AML-193 (cell line): Measurements from ENCODE around the gene FARP2.
A peak's percentile ranks its signal among the peaks of the same experiment; 100 is the strongest.
"Not testable (repeated sequence)": the region's sequence is repeated elsewhere in the genome, so short reads cannot be mapped to it uniquely, and the experiment has no call there.

Source experiments
- DNase-seq, 2 experiments: peaks; one replicate each; lab custom pipeline; 2025; lab: John Stamatoyannopoulos, UW

Gene FARP2

DNA sequence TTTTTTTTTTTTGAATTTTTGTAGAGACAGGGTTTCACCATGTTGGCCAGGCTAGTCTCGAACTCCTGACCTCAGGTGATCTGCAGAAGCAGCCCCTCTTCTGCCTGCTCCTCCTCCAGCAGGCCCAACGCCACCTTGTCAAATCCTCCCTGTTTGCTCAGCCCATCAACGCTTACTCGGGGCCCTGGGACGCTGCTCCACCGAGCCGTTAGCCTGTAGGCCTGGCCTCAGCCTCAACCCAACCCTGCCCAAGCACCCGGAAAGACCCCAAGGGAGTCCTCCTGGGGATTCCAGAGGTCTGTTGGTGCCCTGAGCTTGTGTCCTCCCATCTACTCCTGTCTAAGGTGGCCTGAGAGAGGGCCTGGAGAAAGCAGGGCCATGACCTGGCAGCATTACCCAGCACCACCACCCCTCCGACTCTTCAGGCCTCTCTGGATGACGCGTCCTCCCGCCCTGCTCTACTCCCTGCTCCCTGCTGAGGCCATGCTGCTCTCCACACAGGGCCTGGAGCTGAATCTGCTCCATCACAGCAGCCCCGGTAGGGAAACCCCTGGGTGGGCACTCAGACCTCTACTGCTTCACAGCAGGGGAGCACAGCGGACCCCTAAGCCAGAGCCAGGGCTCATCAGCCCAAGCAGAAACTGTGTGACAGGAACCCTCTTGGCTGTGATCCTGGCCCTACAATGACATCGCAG, 149.1 kb downstream of the FARP2 start:
- no peak for DNase-seq

DNA sequence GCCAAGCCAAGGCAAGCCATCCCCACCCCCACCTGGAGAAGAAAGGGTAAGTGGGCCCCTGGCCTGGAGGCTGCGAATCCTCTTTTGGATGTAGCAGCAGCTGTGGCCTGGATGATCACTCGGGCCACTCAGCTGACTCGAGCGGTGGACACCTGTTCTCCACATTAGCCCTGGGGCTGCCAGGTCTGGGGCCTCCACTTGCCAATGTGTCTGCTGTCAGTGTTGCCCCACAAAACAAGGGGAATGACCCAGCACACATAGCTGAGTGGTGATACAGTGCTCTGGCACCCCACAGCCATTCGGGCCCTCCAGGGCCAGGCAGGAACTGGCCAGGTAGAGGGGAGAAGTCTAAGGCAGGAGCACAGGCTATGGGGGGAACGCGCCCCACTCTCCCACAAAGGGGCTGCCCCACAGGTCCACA, 149.7 kb downstream of the FARP2 start:
- DNase-seq = no peak

DNA sequence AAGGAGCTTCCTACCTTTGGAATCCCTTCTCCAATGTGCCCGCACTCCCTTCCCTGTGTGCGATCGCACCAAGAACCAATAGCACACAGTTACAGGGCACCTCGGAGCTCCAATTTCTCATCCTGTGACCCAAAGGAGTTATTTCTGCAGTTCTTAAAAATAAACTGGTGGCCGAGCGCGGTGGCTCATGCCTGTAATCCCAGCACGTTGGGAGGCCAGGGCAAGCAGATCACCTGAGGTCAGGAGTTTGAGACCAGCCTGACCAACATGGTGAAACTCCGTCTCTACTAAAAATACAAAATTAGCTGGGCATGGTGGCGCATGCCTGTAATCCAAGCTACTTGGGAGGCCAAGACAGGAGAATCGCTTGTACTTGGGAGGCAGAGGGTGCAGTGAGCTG, 150.2 kb downstream of the FARP2 start:
- not testable (repeated sequence) for DNase-seq

DNA sequence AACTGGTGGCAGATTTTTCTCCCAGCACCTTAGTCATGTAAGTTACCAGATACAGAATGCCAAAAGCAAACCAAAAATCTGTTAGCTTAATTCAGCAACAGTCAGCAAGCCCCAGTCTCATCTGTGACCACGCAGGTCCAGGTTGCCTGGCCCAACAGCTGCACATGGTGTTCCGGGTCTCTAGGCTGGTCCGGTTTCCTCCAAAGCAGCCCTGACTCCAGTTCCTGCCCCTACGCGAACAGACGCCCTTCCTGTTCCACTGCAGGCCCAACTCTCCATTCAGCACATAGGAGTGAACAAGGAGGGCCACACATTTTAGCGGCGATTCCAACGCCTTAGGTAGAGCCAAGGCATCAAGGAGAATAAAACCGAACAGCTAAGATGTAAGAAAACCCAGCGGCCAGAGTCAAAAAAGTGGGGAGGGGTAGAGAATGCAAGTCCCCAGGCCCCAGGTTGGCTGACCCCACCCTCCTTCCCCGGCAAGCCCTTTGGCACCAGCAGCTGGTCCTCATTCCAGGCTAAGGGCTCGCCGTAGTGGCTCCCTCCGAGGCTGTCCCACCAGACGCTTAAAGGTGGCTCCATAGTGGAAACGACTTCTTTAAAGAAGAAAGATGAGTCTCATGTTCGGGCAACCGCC, 150.8 kb downstream of the FARP2 start:
- no peak for DNase-seq

DNA sequence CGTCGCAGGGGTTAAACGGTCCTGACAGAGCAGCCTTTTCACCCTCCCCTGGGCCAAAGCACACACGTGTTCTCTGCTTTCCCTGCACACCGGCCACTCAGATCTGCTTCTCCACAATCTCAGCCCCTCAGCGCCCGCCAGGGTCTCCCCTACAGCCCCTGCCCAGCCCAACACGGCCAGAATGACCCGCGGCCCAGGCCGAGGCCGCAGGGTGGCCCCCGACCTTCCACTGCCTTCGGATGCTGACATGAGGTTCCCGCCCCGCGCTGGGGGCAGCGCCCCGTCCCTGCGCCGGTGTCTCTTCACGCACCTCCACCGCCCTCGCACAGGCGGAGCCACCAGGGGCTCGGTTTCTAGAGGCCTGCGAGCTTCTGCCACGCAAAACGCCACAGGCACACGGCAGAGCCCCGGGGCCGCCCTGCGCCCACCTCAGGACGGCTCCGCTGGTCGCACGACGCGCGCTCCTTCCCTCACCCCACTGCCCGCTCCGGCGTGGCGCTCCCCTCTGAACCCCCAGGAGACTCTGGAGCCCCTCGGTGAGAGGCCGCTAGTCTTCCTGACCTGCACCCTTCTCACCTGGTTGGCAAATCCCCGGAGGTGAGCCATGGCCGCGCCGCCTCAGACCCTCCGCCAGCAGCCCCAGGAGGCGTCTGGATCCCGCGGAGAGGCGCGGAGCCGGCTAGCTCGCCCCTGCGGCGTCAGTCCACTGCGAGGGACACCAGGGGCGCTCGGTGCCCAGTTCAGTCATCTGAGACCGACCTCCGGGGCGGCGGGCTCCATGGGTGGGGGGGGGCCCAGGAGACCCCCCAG, 151.6 kb downstream of the FARP2 start:
- peak in 1 of 2 experiments; percentile 5 for DNase-seq

DNA sequence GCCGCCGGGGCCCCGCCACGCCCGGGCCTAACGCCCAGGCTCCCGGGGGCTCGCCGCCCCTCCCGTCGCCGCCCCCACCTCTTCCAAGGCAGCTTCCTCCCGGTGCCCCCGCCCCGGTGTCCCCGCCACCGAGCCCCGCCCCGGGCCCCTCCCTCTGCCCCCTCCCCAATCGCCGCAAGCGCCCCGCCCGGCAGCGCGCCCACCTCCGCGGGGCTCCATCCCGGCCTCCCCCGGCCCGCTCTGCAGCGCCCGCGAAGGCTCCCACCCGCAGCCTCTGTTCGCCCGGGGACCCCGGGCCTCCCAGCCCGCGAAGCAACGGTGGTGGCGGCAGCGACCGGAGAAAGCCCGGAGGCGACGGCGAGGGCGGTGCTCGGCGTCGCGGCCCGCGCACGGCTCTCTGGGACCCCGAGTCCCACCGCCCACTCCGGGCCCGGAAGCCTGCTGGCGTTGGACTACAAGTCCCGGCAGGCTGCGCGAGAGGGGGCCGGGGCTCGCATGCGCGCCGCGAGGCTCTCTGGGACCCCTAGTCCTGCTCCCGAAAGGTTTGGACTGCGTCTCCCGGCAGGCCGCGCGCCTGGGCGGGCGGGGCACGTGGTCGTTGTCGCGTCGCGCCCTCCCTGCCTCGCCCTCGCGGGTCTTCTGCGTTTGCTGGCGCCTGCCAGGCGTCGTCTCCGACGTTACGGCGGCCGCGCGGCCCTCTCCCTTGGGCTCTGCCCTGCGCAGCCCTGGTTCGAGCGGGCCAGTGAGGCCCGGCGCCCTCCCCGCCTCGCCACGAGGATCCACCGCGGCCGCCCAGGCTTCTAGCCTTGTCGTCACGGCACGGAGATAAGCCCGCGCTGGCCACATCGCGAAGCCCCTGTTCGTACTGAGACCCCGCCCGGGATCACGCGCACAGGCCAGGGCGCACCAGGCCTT, 152.4 kb downstream of the FARP2 start, which contains the start of gene STK25:
STK25 (minus strand) TSS at position 345 of the 915 bp plus-strand sequence. CDS start 549 bp downstream, outside the sequence.
- DNase-seq = peak; percentile 88 to 90

DNA sequence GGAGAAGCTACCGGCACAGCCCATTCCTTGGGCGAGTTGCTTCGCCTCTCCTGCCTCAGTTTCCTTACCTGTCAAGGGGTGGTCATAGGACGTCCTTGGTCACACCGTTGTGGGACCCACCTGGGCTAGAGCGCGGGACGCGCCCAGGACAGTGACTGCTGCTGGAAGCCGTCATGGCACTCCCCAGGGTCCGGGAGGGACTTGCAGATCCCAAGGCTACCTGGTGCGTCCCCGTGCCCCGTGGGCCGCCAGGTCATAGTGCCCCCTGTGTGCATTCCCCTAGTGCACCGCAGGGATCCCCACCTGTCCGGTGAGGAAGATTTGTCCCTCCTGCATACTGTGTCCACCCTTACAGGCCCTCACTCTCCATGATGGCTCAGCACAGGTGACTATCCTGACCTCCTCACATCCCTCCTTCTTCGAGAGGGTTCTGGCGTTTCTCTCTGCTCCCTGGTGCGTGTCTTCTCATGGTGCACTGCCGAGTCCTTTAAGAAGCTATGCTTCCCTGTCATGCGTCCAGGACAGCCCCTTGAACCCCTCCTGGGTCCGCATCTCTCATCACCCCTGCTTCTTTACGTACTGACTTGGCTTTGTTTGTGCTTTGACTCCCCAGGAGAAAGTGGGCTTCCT, 153.2 kb downstream of the FARP2 start:
- DNase-seq = no peak

DNA sequence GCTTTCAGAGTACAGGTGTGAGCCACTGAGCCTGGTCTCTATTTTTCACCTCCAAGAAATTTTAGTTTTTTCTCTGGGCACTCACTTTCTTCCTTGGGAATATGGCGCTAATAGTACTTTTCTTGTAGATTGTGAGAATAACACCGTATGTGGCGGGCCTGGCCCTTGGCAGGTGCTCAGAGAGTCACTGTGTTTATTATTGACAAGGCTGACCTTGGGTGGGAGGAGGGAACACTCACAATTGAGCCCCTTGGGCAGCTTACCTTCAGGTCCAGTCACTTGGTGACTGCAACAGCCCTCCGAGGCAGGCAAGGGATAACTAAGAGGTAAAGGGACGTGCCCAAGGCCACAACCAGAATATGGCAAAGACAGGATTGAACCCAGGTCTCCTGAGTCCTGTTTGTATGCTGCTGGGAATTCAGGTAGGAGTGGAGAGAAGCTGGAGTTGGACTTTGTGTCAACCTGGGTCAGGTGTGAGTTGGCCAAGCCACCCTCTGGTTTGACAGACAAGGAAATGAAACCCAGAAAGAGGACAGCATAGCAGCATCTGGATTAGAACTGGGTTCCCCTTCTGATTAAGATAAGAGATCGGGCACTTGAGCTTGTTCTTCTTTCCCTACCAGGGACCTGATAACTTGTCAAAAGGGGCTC, 155.1 kb downstream of the FARP2 start:
- DNase-seq = no peak

DNA sequence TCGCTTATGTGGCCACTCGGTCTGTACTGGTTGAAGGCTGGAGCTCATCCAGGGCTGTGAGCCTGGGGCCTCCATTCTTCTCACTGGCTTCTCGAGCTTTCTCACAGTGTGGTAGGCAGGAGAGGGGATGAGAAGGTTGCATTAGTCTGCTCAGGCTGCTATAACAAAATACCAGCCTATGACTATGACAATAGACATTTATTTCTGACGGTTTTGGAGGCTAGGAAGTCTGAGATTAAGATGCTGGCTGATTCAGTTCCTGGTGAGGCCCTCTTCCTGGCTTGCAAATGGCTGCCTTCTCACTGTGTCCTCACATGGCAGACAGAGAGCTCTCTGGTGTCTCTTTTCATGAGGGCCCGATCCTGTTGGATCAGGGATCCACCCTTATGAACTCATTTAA, 158.5 kb downstream of the FARP2 start:
- no peak for DNase-seq

DNA sequence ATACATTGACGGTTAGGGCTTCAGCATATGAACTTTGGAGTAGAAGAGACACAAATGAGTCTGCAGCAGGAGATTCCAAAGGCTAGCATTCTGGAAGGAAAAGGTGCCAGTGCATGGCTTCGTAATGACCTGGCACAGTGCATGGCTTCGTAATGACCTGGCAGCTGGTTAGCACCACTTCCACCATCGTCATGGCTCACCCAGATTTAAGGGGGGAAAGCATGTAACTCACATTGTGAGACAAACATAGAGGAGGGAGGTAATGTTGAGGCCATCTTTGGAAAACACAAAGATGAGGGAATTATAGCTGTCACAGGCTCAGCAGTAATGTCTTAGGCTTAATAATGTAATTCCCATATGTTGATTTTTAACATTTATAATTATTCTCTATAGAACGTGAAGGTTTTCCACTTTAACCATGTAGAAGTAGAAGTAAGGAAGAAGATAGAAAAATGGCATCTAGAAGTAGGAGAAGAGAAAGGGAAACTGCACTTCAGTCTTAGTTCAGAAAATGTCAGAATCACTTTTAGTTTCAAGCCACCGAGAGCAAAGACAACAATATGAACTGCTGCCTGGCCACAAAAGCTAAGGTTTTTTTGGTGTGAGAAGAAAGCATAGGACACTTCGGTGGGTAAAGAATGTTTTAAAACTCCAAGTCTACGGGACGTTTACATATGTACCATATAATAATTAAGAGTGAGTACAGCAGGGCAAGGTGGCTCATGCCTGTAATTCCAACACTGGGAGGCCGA, 159.1 kb downstream of the FARP2 start:
- DNase-seq = no peak

DNA sequence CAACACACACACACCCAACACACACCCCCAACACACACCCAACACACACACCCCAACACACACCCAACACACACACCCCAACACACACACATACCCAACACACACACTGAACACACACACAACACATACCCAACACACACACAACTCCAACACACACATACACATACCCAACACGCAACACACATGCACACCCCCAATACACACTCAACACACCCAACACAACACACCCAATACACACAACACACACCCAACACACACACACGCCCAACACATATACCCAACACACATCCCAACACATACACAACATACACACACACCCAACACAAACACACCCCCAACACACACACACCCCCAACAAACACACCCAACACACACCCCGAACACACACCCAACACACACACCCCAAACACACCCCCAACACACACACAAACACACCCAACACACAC, 160.5 kb downstream of the FARP2 start:
- DNase-seq = no peak

DNA sequence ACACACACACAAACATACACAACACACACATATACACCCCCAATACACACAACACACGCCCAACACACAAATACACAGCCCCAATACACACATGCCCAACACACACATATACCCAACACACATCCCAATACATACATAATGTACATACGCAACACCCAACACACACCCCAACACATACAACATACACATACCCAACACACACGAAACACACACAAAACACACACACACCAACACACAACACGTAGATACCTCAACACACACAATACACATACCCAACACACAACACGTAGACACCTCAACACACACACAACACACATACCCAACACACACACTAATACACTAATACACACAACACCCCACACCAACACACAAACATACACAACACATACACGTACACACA, 161.2 kb downstream of the FARP2 start:
- no peak for DNase-seq

DNA sequence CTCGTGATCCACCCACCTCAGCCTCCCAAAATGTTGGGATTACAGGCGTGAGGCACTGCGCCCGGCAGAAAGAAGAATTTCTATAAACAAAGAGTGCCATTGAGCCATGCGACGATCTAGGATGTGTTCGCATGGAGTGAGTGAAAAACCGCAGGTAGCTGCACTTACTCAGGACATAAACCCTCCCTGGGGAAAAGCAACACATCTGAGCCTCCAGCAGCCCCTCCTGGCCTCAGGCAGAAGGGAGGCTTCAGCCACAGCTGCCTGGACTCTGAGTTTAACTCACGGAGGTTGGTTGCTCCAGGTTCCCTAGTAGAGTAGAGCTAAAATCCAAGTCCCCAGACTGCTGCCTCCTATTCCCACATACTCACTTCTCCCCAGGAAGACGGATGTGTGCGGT, 163.6 kb downstream of the FARP2 start:
- no peak for DNase-seq

DNA sequence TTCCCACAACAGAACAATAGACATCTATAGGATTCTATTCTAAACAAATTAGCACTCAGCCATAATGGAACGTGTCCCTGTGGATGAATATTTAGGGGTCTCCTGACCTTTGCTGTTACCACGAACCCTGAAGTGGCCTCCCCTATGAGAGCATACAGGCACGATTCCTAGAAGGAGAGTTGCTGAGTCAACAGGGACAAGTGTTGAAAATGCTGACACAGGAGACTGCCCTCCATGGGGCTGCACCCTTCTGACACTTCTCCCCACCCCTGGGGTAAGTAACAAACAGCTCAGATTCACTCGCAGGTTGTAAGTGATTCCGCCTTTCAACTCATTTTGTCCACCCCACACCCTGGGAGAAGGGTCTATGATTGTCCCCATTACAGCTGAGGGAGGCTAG, 166.4 kb downstream of the FARP2 start:
- DNase-seq = no peak

DNA sequence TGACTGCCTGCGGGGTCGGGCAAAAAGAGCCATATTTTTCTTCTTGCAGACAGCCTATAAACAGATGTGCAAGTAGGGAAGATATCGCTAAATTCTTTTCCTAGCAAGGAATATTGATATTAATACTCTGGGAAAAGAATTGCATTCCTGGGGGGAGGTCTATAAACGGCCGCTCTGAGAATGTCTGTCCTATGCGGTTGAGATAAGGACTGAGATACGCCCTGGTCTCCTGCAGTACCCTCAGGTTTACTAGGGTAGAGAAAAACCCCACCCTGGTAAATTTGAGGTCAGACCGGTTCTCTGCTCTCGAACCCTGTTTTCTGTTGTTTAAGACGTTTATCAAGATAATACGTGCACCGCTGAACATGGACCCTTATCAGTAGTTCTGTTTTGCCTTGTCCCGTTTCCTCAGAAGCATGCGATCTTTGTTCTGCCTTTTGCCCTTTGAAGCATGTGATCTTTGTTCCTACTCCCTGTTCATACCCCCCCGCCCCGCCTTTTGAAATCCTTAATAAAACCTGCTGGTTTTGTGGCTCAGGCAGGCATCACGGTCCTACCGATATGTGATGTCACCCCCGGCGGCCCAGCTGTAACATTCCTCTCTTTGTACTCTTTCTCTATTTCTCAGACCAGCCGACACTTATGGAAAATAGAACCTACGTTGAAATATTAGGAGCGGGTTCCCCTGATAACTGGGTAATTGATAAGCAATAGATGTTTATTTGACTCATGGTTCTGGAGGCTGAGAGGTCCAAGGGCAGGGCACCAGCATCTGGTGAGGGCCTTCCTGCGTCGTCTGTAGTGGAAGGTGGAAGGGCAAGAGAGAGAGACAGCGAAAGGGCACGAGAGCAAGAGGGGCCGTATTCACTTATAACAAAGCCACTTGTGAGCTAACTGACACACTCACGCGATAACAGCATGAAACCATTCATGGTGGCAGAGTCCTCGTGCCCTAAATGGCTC, 170.0 kb downstream of the FARP2 start:
- not testable (repeated sequence) for DNase-seq

DNA sequence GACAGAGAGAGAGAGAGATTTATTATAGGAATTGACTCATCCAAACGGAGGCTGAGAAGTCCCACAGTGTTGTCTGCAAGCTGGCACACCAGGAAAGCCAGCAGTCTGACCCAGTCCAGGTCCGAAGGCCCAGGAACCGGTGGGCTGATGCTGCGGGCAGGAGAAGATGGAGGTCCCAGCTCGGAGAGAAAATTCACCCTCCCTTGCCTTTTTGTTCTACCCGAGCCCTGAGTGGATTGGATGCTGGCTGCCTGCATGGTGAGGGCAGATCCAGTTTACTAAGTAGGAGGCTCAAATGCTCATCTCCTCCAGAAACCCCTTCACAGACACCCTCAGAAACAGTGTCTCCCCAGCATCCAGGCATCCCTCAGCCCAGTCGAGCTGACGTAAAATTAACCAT, 174.5 kb downstream of the FARP2 start:
- no peak for DNase-seq

DNA sequence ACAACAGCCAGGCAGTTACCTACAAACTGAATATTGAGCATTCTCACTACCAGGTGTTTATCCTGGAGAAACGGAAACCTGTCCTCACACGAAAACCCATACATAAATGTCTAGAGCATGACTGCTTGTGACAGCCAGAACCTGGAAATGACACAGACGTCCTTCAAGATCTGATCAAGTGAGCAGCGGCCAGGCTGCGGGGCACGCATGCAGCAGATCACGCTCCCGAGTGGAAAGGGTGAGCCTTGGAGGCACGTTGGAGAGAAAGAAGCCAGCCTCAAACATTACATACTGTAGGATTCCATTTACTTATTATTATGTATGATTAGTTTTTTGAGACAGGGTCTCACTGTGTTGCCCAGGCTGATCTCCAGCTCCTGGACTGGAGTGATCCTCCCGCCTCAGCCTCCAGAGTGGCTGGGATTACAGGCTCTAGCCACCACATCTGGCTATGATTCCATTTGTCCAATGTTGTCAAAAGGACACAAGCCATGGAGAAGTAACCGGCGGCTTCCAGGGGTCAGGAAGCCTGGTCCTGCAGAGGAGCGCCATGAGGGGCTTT, 175.2 kb downstream of the FARP2 start:
- no peak for DNase-seq

DNA sequence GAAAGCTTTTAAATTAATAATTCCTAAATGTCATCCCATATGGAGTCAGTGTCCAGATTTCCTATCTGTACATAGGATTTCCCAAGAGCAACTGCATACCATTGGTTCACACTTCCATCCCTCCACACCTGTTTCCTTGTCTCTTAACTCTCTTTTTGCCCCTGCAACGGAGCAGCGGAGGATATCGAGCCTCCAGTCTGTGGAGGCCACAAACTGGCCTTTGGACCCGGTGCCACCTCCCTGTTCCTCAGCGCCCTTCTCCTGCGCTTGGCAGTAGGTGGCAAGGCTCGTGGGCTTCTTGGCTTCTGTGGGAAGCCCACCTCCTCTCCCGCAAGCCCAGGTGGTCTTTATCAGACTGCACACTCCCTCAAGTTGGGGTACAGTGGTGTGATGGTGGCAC, 176.1 kb downstream of the FARP2 start:
- DNase-seq = no peak
